Midbrain (tissue), 1 donor: ENCODE data around the gene COG1.
"Not testable (repeated sequence)": the region's sequence is repeated elsewhere in the genome, so short reads cannot be mapped to it uniquely, and the experiment has no call there.

ENCODE experiments used
- DNase-seq: peaks from one replicate; lab custom pipeline; 2025; lab: John Stamatoyannopoulos, UW

The COG1 gene, protein sequence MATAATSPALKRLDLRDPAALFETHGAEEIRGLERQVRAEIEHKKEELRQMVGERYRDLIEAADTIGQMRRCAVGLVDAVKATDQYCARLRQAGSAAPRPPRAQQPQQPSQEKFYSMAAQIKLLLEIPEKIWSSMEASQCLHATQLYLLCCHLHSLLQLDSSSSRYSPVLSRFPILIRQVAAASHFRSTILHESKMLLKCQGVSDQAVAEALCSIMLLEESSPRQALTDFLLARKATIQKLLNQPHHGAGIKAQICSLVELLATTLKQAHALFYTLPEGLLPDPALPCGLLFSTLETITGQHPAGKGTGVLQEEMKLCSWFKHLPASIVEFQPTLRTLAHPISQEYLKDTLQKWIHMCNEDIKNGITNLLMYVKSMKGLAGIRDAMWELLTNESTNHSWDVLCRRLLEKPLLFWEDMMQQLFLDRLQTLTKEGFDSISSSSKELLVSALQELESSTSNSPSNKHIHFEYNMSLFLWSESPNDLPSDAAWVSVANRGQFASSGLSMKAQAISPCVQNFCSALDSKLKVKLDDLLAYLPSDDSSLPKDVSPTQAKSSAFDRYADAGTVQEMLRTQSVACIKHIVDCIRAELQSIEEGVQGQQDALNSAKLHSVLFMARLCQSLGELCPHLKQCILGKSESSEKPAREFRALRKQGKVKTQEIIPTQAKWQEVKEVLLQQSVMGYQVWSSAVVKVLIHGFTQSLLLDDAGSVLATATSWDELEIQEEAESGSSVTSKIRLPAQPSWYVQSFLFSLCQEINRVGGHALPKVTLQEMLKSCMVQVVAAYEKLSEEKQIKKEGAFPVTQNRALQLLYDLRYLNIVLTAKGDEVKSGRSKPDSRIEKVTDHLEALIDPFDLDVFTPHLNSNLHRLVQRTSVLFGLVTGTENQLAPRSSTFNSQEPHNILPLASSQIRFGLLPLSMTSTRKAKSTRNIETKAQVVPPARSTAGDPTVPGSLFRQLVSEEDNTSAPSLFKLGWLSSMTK

DNA sequence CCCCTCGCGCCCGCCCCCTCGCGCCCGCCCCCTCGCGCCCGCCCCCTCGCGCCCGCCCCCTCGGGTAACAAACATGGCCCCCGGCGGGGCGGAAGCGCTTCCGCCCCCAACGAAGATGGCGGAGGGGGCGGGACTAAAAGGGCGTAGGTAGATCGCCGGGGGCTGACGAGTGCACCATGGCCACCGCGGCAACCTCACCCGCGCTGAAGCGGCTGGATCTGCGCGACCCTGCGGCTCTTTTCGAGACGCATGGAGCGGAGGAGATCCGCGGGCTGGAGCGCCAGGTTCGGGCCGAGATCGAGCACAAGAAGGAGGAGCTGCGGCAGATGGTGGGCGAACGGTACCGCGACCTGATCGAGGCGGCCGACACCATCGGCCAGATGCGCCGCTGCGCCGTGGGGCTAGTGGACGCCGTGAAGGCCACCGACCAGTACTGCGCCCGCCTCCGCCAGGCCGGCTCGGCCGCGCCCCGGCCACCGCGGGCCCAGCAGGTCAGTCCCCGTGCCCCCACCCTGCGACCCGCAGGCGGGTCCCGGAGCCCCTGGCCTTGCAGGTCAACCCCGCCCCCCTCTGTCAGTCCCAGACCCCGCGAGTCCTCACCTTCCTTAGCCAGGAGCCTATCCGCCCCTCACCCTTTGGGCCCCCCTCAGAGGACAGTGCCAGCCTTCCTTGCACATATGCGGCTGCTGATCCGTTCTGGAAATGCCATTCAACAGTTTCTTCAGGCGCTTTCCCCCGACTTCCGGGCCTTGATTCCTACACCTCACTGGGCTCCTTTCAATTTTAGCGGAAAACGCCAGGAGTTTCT lies at the start of gene COG1:
TSS of gene COG1 (plus strand) at position 162 of the 808 bp plus-strand sequence. CDS start at position 177, 15 bp downstream.
- DNase-seq, result peak; percentile 89

DNA sequence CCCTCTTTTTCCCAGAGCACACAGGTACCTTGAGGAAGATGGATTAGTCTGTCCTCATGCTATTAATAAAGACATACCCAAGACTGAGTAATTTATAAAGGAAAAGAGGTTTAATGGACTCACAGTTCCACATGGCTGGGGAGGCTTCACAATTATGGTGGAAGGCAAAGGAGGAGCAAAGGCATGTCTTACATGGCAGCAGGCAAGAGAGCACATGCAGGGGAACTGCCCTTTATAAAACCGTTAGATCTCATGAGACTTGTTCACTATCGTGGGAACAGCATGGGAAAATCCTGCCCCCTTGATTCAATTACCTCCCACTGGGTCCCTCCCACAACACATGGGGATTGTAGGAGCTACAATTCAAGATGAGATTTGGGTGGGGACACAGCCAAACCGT lies 48.6 kb upstream of the COG1 start:
- not testable (repeated sequence) for DNase-seq

DNA sequence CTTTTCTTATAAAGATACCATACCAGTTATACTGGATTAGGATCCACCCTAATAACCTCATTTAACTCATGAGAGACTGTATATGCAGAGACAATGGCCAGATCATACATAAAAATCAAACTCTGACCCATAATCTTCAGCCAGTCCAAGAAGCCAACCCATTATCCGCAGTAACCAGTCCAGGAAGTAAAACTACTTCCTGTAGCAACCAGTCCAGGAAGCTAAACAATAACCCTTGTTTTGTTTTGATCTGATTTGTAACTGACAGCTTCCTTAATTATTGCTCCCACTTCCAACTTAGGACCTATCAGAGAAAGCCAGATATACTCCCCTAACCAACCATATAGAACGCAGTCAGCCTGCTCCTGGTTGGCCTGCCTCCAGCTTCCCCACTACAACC lies 47.2 kb upstream of the COG1 start:
- no peak for DNase-seq

GRCh38 chr17:73147791-73148190 lies 45.1 kb upstream of the COG1 start:
- DNase-seq, result not testable (repeated sequence)

DNA sequence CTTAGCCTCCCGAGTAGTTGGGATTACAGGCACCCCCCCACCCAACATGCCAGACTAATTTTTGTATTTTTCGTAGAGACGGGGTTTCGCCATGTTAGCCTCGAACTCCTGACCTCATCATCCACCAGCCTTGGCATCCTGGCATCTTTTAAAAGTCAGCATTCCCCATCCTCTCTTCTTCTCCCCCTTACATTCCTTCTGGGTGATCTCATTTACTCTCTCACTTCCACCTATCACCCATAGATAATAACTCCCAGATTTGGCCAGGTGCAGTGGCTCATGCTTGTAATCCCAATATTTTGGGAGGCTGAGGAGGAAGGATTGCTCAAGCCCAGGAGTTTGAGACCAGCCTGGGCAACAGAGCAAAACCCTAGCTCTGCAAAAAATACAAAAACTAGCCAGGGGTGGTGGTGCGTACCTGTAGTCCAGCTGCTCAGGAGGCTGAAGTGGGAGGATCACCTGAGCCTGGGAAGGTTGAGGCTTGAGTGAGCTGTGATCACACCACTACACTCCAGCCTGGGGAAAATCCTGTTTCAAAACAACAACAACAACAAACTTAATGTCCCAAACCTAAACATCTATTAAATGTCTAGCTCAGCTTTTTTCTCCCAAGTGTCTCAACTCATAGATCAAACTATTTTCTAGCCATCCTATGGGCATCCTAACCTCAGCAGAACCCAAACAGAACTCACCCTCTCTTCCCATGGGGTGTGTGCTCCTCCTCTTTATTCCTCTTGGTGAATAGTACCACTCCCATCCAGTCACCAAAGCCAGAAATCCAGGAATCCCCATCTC lies 44.1 kb upstream of the COG1 start:
- DNase-seq, result no peak

DNA sequence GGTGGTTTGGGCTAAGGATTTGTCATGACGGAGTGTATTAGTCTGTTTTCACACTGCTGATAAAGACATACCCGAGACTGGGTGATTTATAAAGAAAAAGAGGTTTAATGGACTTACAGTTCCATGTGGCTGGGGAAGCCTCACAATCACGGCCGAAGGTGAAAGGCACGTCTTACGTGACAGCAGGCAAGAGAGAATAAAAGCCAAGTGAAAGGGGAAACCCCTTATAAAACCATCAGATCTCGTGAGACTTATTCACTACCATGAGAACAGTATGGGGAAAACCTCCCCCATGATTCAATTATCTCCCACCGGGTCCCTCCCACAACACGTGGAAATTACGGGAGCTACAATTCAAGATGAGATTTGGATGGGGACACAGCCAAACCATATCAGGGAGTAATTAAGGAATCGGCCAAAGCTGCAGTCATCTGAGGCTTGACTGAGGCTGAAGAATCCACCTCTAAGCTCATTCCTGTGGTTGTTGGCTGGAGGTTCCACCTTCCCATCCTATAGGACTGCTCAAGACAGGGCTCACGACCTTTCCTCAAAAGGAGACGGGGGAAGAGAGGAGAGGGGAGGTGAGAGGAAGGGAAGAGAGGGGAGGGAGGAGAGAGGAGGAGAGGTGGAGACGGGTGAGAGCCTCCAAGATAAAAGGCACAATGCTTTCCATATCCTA lies 42.1 kb upstream of the COG1 start:
- DNase-seq, result not testable (repeated sequence)

- DNase-seq, result no peak
Measured at GRCh38 chr17:73151916-73152632, 40.8 kb upstream of the COG1 start.

- DNase-seq, result no peak
Measured at GRCh38 chr17:73155410-73156165, 37.3 kb upstream of the COG1 start.

GRCh38 chr17:73156166-73156840 lies 36.6 kb upstream of the COG1 start:
- peak; percentile 60 for DNase-seq

- no peak for DNase-seq
Measured at GRCh38 chr17:73156887-73157520, 35.9 kb upstream of the COG1 start.

DNA sequence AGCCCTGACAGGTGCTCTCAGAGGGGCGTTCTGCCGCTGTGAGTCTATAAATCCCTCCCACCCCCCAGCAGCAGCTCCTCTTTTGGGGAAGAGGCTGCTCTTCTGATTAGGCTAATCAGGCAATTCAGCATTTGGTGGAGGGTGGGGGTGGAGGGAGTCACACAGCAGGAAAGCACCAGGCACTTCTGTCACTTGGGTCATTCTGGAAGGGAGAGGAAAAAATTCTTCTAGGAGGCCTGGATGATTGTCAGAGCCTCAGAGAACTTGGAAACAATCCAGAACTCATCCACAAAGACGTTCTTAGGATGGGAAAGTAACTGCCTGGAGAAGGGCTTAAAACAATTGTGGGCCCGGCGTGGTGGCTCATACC lies 35.3 kb upstream of the COG1 start:
- DNase-seq, result no peak

DNA sequence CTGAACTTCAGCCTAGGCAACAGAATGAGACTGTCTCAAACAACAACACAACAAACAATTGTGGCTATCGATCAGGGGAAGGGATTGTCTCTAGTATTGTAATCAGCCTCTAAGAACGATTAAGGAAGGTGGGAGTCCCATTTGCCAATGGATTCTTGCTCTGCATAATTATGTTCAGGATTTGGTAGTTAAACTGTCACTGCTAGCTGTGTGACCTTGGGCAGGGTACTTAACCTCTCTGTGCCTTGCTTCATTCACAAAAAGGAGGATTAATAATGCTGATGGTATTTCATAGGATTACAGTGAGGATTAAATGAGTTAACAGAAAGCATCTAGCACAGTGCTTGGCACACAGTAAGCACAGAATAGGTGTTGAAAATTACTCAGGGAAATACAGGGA lies 34.7 kb upstream of the COG1 start:
- DNase-seq, result no peak

- DNase-seq, result no peak
Measured at GRCh38 chr17:73160980-73161630, 31.8 kb upstream of the COG1 start.

DNA sequence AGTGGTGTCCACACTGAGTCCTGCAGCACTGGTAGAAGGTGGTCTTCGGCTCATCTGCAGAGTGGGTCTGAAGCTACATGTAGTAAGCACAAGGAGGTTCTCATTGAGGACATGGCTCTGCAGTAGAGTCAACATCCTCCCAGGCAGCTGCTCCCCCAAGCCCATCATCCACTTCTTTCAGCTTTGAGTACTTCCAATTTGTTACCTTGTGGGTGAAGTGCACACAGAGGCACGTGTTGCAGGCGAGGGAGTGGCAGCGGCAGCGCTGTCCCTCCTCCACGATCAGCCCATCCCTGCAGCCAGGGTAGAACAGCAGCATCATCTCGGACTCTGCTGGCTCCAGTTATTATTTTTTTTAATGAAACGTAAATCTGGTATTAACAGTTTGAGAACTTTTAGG lies 29.8 kb upstream of the COG1 start:
- no peak for DNase-seq

- no peak for DNase-seq
Measured at GRCh38 chr17:73165616-73166404, 27.0 kb upstream of the COG1 start.

DNA sequence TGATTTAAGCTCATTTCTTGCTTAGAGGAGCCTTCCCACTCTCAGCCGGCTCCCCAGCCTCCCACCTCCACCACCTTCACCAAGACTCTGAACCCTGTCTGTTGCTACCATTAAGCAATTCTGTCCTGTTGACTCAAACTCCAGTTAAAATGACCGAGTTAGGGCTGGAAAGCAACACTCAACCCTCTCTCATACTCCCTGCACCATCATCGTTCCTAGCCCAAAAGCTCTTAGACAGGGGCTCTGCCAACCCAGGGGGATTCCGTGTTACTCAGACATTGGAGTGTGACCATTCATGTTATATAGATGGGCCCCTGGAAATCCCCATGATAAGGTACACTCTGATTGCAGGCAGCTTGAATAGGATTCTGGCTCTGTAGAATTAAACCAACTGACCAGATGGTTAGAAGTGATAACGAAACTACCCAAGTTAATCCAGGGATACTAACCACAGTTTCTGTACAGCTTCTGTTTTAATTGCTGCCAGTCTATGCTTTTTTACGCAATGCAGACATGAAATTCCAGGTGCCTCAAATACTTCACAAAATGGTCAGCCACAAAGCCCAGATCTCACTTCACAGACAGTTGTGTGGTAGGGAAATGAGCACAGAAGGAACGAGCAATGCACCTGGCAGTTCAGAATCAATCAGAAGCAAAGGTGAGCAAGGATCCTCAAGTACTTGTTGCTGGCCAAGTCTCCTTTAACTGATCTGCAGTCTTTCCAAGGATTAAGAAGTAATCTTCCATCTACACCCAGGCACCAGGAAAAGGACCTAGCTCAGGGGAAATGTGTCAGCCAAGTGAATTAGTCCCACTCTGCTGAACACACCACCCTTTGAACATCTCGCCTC lies 25.9 kb upstream of the COG1 start:
- no peak for DNase-seq
